ENCODE measurements around the gene RBM28. TPM values are rescaled to one million over a fixed set of nuclear protein-coding genes. Genes with fewer than 3 reads are reported as not detected.
A peak's percentile ranks its signal among the peaks of the same experiment; 100 is the strongest.

RBM28 gene
- total and polyA plus RNA-seq, 2 of the 8 experiments (the other 6 are each of a cell fraction or from before 2014, with no cell fraction given): 12.8 to 65.3 TPM

- H3K4ac ChIP-seq (replicated peaks; ENCODE audit: insufficient read length, low read depth, low read length): no peak overlapping the region
- WGBS, 2 experiments (ENCODE audit: extremely low coverage in 1 of 2, insufficient coverage in 1 of 2, insufficient read length in 1 of 2, insufficient replicate concordance in 2 of 2, low coverage in 1 of 2, low lambda C conversion rate in 2 of 2, missing lambda C conversion rate in 1 of 2): 80% methylated on average over 11 of the region's 11 CpGs; no CpG with 5 or more reads in 1 of the 2 experiments
- H3K4me1 ChIP-seq (replicated peaks in 1 of 4; ENCODE audit: control insufficient read depth in 3 of 4, insufficient read depth in 4 of 4, low read length in 3 of 4): peaks cover 3 to 20% (median 8%) of the 10 kb centered on the region in 4 experiments
- H3K18ac ChIP-seq (ENCODE audit: extremely low read depth, low read length): peak overlapping the region; percentile 36; the same call in 1 of the 2 replicates
- no peak overlapping the region for H2BK120ac ChIP-seq (replicated peaks; ENCODE audit: low read depth, low read length)
- H2BK12ac ChIP-seq (ENCODE audit: low read depth, low read length): peak overlapping the region; percentile 30; the same call in 1 of the 2 replicates
- ChIA-PET POLR2A (ENCODE audit: partially characterized antibody) (no interaction called here), CTCF (ENCODE audit: partially characterized antibody) (interaction anchor here (0.7 to 2.0 kb wide), 9 partner anchors 10 to 551 kb away, joined by 3 to 6 read pairs (median 3); no protein-coding TSS in a partner anchor)
- no peak overlapping the region for H2BK5ac ChIP-seq (ENCODE audit: low read depth, low read length)
- no peak overlapping the region for H4K91ac ChIP-seq (replicated peaks; ENCODE audit: insufficient read length, low read length)
- DNase-seq (ENCODE audit: low read depth in 1 of 2, low spot score in 2 of 2) (no peak), FAIRE-seq (no peak)
- no peak overlapping the region for H3K56ac ChIP-seq (replicated peaks; ENCODE audit: insufficient read length, low read depth, low read length)
- H3K36me3 ChIP-seq (ENCODE audit: control insufficient read depth in 2 of 4, insufficient read depth in 4 of 4, low read length in 3 of 4): no peaks in the 10 kb centered on the region
- no peak overlapping the region for H3K23ac ChIP-seq (ENCODE audit: insufficient read length)
- H3K4me2 ChIP-seq (ENCODE audit: insufficient read depth in 1 of 2, low read depth in 2 of 2, low read length in 2 of 2): no peak overlapping the region
- H3K79me1 ChIP-seq (ENCODE audit: low read depth, low read length): no peaks in the 10 kb centered on the region; the same call in 1 of the 2 replicates
- no peaks in the 10 kb centered on the region for H4K20me1 ChIP-seq (replicated peaks in 1 of 2; ENCODE audit: control insufficient read depth in 1 of 2, insufficient read depth in 2 of 2, low read length in 2 of 2)
- H3K9me3 ChIP-seq (ENCODE audit: insufficient read depth in 2 of 2, low read depth in 1 of 2, low read length in 1 of 2): 0 out of 4 replicates have a peak, but pooled peaks cover 0 to 3% of the 10 kb centered on the region in 2 experiments
- no peak overlapping the region for H2BK20ac ChIP-seq (ENCODE audit: low read length)
- no peak overlapping the region for H3K27ac ChIP-seq (ENCODE audit: low read depth, low read length)
- no peak overlapping the region for H4K5ac ChIP-seq (ENCODE audit: insufficient read length, low read depth, low read length)
- no peak overlapping the region; the same call in 1 of the 2 replicates for H2BK15ac ChIP-seq (ENCODE audit: low read length)
- peak overlapping the region; percentile 16; the same call in 1 of the 2 replicates for H2AK5ac ChIP-seq (ENCODE audit: low read depth, low read length)
- no peaks in the 10 kb centered on the region; the same call in 1 of the 2 replicates for H3K23me2 ChIP-seq (ENCODE audit: low read depth, low read length)
- H3K9ac ChIP-seq (replicated peaks in 1 of 4; ENCODE audit: extremely low read depth in 1 of 4, low read depth in 3 of 4, low read length in 3 of 4): no peak overlapping the region; a peak in 1 of 7 replicates
- H4K8ac ChIP-seq (ENCODE audit: extremely low read depth, insufficient read depth, low read length): no peak overlapping the region
- H2AFZ ChIP-seq (ENCODE audit: low read length): peak overlapping the region; percentile 54; the same call in 1 of the 2 replicates
- no peak overlapping the region for H3K4me3 ChIP-seq (ENCODE audit: extremely low read depth in 1 of 4, insufficient read depth in 2 of 4, low read depth in 3 of 4, low read length in 4 of 4)
- no peaks in the 10 kb centered on the region for H3K27me3 ChIP-seq (replicated peaks in 1 of 4; ENCODE audit: control insufficient read depth in 3 of 4, extremely low read depth in 1 of 4, insufficient read depth in 3 of 4, low read length in 3 of 4)
- H3K14ac ChIP-seq (ENCODE audit: insufficient read length): no peak overlapping the region
- no peaks in the 10 kb centered on the region for H3K79me2 ChIP-seq (ENCODE audit: control insufficient read depth in 1 of 2, insufficient read depth in 2 of 2, low read length in 2 of 2)
- TF ChIP-seq SP4 (IDR thresholded peaks at IDR 0.05; ENCODE audit: low read length) (no peak), RXRA (IDR thresholded peaks at IDR 0.05; ENCODE audit: insufficient read depth, low read depth, low read length) (no peak), BACH1 (IDR thresholded peaks at IDR 0.05; ENCODE audit: low read length) (no peak), ATF2 (IDR thresholded peaks at IDR 0.05; ENCODE audit: low read length) (no peak), USF2 (IDR thresholded peaks at IDR 0.05; ENCODE audit: low read length) (no peak), ZNF274 (IDR thresholded peaks at IDR 0.05; ENCODE audit: borderline replicate concordance, extremely low read depth, low read length) (no peak), SIX5 (IDR thresholded peaks at IDR 0.05; ENCODE audit: low read depth, low read length) (no peak), TAF1 (IDR thresholded peaks at IDR 0.05; ENCODE audit: low read depth, low read length) (no peak)
Measured at GRCh38 chr7:128259131-128260061, 84.3 kb downstream of the RBM28 start.
